ENCODE measurements around the gene RACGAP1.

RACGAP1 gene

DNA sequence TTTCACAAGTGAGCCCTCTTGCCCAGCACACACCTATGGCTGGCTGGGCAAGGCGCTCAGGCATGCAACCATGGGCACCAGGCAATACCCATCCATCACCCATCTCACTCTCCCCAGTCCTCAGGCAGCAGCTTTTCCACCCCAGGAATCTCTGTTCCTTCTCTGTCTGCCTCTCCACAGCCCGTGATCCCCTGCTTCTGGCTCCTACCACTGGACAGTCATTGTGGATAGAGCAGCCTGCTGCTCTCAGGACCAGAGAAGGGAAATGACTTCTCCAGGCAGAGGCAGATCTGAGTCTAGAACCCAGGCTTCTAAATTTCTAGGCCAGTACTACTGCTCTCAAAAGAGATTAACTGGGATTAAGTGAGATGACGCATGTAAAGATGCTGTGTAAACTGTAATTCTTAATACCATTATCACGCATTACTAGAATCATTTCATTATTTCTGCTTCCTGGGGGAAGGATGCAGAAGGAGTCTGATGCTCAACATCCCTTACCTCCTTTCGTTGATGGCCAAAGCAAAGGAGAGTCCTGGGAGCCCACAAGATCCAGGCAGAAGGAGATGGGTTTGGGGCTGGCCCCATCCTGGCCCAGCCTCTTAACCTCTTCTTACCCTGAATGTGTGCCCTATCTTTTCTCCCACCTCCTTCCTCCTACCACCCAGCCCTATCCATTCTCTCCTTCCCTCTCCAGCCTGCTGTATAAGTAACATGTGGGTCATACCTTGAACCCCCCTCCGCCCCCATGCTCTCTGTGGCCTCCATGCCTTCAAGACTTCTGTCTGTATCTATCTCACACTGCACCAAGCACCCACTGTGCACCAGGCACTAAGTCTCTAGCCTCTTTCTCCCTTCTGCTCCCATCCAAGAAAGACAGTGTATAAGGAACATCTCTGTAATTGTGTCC is 68.4 kb downstream of the RACGAP1 start:
- Mint-ChIP-seq H3K27ac (no peak overlapping the region), H3K4me1 (ENCODE audit: low read depth) (peaks cover 6% of the 10 kb centered on the region), H3K9me3 (no peaks in the 10 kb centered on the region), H3K27me3 (ENCODE audit: low read depth) (peaks cover 76% of the 10 kb centered on the region), H3K36me3 (ENCODE audit: low read depth) (no peaks in the 10 kb centered on the region), H3K4me3 (no peak overlapping the region)

DNA sequence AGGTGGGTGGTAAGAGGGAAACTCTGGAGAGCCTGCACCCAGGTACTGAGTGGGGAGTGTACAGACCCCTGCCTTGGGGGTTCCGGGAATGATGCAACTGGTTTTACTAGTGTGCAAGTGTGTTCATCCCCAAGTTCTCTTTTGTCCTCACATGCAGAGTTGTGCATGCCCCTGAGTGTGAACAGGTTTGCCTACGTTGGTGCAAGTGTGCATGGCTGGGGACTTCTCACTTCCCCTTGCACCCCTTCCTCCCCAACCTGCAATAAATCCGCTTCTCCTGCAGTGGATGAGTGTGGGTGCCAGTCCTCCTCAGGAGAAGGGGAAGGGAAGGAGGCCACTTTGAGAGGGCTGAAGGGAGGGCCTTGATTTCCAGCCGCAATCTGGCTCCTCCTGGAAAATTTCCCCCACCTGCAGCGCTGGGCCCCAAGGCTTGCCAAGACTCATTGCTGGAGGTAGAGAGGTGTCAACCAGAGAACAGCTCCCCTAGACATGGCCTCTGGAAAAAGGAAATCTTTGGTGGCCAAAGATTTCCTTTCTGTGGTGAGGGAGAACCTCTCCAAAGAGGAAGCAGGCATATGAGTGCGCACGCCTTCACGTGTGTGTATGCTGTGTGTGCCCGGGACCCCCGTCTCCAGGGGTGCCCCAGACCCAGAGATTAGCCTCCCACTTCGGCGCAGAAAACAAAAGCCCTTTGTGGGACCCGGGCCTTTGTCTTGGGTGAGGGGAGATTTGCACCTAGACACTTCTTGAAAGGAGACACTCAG is 69.2 kb downstream of the RACGAP1 start:
- Mint-ChIP-seq H3K27ac (no peak overlapping the region), H3K9me3 (no peaks in the 10 kb centered on the region), H3K36me3 (ENCODE audit: low read depth) (no peaks in the 10 kb centered on the region), H3K4me3 (no peak overlapping the region), H3K4me1 (ENCODE audit: low read depth) (peaks cover 6% of the 10 kb centered on the region), H3K27me3 (ENCODE audit: low read depth) (peaks cover 76% of the 10 kb centered on the region)

DNA sequence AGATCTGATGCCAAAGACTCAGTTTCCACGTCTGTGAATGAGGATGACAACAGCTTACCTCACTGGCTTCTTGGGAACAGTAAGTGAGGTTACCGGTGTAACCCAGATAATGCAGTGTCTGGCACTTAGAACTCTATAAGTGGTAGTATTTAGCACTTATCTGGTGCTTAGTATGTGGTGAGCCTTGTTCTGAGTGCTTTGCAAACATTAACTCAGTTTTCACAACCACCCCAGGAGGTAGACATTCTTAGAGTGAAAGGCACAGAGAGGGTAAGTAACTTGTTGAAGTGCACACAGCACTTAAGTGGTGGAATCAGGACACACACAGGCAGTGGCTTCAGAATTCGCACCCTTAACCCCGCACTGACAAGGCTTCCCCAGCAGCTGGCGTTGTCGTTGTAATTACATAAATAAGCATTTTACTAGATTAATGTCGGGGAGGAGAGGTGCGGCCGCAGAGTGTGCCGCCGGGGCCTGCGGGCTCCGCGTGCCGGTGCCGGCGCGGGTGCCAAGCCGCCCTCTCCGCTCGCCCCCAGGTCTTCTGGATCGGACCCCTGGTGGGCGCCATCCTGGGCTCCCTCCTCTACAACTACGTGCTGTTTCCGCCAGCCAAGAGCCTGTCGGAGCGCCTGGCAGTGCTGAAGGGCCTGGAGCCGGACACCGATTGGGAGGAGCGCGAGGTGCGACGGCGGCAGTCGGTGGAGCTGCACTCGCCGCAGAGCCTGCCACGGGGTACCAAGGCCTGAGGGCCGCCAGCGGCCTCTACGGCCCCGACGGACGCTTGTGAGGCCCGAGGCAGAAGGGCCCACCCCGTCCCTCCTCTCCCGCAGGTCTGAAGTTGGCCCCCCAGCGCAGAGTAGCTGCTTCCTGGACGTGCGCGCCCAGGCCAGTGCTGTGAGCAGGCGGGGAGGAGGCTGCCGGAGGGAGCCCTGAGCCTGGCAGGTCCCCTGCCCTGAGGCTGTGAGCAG is 70.1 kb downstream of the RACGAP1 start:
- Mint-ChIP-seq H3K9me3 (no peaks in the 10 kb centered on the region), H3K4me3 (no peak overlapping the region), H3K4me1 (ENCODE audit: low read depth) (peaks cover 1% of the 10 kb centered on the region), H3K27ac (no peak overlapping the region), H3K36me3 (ENCODE audit: low read depth) (no peaks in the 10 kb centered on the region), H3K27me3 (ENCODE audit: low read depth) (peaks cover 69% of the 10 kb centered on the region)

DNA sequence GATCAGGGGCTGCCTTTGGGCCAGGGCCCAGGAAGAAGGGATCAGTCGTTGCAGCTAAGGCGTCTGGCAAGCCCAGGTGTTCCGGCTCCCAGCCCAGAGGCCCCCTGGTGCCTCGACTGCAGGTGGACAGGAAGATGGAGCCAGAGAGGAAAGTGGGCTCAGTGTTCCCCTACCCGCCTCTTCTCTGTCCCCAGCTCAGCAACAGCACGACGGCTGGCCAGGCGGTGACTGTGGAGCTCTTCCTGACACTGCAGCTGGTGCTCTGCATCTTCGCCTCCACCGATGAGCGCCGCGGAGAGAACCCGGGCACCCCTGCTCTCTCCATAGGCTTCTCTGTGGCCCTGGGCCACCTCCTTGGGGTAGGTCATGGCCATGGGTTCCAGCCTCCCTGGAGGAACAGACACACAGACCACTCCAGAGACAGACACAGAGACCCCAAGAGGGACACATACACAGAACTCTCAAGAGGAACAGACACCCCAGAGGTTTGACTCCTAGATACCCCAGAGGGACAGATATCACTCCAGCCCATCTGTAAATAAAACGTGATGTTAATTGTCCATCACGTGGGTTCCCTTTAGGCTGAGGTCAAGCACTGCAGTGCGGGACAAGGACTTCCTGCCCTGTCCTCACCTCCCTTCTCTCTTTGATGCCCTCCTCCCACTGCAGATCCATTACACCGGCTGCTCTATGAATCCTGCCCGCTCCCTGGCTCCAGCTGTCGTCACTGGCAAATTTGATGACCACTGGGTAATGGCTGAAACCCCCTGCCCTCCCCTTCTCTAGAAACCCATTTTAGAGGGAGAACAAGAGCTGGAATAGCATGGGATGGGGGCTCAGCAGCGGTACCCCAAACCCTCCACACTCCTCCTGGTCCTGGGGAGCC is 71.1 kb downstream of the RACGAP1 start:
- Mint-ChIP-seq H3K27me3 (ENCODE audit: low read depth) (peaks cover 59% of the 10 kb centered on the region), H3K4me3 (no peak overlapping the region), H3K27ac (no peak overlapping the region), H3K36me3 (ENCODE audit: low read depth) (no peaks in the 10 kb centered on the region), H3K4me1 (ENCODE audit: low read depth) (peaks cover 1% of the 10 kb centered on the region), H3K9me3 (no peaks in the 10 kb centered on the region)

DNA sequence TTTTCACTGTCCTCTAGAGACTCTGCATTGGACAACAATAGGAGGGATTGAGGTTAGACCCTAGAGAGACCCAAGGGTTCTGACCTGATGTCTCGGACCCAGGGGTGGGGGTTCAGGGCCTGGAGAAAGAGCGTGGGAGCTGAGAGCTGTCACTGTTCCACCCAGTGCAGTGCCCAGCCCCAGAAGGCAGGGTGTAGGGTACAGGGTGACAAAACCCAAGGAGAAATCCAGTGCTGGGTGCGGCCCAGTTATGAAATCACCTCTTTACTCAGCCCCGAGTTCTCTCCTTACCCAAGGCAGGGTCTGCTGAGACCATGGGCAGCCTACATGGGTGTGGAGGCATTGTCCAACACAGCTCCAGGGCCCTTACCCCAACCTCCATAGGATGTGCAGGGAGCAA is 72.1 kb downstream of the RACGAP1 start:
- Mint-ChIP-seq H3K27me3 (ENCODE audit: low read depth) (peaks cover 52% of the 10 kb centered on the region), H3K4me3 (no peak overlapping the region), H3K9me3 (no peaks in the 10 kb centered on the region), H3K27ac (no peak overlapping the region), H3K36me3 (ENCODE audit: low read depth) (no peaks in the 10 kb centered on the region), H3K4me1 (ENCODE audit: low read depth) (peaks cover 1% of the 10 kb centered on the region)

DNA sequence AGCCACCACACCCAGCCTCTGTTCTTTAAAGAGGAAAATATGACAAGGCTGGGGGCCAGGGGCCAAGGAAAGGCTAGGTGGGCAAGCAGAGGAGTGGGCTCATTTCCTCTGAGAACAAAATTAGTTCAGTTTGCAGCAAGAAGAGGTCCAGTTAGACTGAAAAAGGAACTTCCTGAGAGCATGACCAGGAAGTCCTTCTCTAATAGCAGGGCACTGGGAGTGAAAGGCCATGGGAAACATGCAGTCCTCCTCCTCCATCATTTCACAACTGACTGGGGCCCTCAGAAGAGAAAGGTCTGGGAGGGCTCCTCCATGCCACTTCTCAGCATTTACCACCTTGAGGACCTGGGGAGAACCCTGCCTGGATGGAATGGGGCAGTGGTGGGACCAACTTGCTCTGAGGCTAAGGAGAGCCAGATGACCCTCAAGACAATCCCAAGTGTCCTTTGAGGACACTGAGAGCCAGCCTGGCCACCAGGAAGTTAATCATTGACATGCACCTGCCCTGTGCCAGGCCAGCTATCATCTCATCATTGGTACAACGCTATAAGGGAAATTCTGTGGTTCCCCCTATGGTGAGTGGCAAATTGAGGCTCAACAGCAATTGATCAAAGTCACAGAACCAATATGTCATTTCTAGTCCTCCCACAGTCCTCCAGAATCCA is 72.8 kb downstream of the RACGAP1 start:
- H3K9me3 Mint-ChIP-seq = no peaks in the 10 kb centered on the region
- peaks cover 46% of the 10 kb centered on the region for H3K27me3 Mint-ChIP-seq (ENCODE audit: low read depth)
- peaks cover 1% of the 10 kb centered on the region for H3K4me1 Mint-ChIP-seq (ENCODE audit: low read depth)
- no peak overlapping the region for H3K27ac Mint-ChIP-seq
- no peak overlapping the region for H3K4me3 Mint-ChIP-seq
- no peaks in the 10 kb centered on the region for H3K36me3 Mint-ChIP-seq (ENCODE audit: low read depth)

DNA sequence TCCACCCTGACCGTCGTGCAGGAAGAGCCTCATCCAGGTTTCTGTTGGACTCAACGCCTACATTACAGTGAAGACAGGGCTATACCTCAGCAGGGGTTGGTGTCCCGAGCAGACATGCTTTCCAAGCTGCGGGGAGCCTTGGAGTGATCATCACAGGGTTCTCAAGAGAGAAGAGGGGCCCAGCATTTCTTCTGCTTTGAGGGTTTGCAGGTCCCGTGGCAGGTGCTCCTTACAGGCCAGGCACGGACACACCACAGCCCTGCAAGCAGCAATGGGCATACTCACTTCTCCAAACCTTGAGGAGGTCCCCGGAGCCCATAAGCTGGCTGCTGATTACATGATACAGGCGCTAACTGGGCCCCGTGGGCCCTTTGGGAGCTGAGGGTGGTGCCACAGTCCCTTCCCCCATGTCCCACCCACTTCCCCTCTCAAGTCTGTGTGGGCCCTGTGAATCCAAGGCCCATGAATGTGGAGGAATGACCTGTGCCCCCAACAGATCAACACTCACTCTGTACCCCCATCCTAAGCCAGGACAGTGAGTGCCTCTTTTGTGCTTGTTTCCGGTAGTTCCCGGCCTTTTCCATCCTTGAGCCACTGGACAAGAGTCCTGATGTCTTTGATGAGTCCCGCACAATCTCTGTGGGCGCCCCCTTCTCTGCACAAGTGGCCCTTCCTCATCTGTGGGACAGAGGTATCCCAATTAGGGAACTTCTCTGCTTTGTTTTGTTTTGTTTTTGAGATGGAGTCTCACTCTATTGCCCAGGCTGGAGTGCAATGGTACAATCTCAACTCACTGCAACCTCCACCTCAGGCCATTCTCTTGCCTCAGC is 73.7 kb downstream of the RACGAP1 start:
- Mint-ChIP-seq H3K4me1 (ENCODE audit: low read depth) (peaks cover 1% of the 10 kb centered on the region), H3K36me3 (ENCODE audit: low read depth) (no peaks in the 10 kb centered on the region), H3K9me3 (no peaks in the 10 kb centered on the region), H3K27me3 (ENCODE audit: low read depth) (peaks cover 37% of the 10 kb centered on the region), H3K4me3 (no peak overlapping the region), H3K27ac (no peak overlapping the region)

DNA sequence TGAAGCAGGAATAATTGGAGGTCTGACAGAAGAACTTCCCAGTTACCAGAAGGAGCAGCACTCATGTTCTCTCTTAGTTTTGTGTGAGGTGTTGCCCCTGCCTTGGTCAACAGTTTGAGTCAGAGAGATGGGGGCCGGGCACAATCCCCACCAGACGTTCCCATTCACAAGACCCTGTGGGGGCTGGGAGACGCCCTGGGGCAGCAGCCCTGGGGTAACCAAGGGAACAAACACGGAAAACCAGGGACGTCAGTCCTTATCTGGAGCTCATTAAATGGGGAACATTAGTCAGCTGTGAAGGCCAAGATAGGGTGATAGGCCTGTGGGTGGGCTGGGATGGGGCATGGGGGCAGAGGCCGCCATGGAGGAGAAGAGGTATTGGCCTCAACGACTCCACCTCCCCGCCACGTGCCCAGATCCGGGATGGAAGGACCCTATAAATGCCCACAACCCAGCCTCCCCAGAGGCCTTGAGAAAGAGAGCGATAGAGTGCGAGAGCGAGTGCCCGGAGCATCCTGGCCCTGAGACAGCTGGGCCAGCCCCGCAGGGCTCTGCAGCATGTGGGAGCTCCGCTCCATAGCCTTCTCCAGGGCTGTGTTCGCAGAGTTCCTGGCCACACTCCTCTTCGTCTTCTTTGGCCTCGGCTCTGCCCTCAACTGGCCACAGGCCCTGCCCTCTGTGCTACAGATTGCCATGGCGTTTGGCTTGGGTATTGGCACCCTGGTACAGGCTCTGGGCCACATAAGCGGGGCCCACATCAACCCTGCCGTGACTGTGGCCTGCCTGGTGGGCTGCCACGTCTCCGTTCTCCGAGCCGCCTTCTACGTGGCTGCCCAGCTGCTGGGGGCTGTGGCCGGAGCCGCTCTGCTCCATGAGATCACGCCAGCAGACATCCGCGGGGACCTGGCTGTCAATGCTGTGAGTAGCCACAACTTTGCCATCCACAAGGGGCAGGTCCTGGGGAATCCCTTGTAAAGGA is 74.7 kb downstream of the RACGAP1 start, which contains the start of gene AQP2:
TSS of gene AQP2 (plus strand) at position 465 of the 979 bp plus-strand sequence. CDS start at position 559, 94 bp downstream.
- Mint-ChIP-seq H3K36me3 (ENCODE audit: low read depth) (no peaks in the 10 kb centered on the region), H3K4me3 (no peak within 1 kb of the TSS), H3K27me3 (ENCODE audit: low read depth) (peaks cover 29% of the 10 kb centered on the region)

DNA sequence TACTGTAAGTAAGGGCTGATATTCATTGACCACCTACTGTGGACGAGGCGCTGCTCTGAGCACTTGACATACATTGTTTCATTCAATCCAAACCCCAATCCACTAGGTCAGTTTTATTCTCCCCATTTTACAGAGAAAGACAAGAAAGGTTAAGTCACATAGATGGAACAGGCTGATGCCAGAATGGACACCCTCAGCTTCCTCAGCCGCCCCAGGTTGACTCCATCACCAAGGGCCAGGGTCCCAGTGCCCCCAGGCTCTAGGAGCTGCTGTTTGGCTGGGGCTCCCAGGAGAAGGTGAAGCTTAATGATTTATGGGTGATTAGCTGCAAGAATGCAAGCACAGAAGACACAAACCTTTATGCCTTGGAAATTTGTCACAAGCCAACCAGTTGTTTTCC is 75.4 kb downstream of the RACGAP1 start:
- Mint-ChIP-seq H3K27ac (no peak overlapping the region), H3K4me3 (no peak overlapping the region), H3K4me1 (ENCODE audit: low read depth) (peaks cover 14% of the 10 kb centered on the region), H3K27me3 (ENCODE audit: low read depth) (peaks cover 26% of the 10 kb centered on the region), H3K36me3 (ENCODE audit: low read depth) (no peaks in the 10 kb centered on the region), H3K9me3 (no peaks in the 10 kb centered on the region)

More for the DNA sequence above, 74.7 kb downstream of the RACGAP1 start, which contains the start of gene AQP2:
- H3K9me3 Mint-ChIP-seq = no peaks in the 10 kb centered on the region
- no peak within 1 kb of the TSS for H3K27ac Mint-ChIP-seq
- H3K4me1 Mint-ChIP-seq (ENCODE audit: low read depth) = peaks cover 11% of the 10 kb centered on the region

DNA sequence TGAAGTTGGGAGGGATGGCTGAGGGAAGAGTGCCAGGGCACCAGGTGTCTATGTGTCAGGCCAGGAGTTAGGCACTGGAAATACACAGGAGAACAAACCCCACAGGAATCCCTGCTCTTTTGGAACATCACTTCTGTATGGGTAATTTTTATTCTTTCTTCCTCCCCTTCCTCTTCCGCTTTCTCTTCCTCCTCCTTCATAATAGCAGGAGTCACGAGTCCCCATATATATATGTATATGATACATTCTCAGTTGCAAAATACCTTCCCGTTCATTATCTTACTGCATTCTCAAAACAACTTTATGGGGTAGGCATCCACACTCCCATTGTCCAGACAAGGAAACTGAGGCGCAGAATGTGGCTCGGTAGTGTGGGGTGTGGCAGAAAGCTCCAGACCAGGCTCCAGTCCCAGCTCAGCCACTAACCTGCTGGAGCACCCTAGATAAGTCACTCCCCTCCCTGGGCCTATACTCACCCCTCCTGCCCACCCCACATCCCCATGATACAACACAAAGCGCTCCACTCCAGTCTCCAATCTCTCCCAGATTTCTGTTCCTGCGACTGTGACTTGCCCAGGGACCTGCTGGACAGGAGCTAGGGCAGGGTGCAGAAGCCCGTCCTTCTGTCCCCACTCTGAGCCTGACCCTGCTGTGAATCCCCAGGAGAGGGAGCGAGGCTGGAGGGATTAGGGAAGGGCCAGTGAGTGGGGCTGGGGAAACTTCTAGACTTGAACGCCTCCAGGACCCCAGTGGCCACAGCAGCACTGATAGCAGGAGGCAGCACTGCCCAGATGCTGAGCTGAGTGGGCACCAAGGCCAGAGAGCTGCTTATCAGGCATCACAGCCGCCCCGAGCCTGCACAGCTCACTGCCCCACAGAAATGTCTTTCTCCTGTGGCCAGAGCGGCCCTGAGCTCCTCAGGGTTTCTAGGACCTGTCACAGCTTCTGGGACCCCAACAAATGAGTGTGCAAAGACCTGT is 76.1 kb downstream of the RACGAP1 start:
- no peaks in the 10 kb centered on the region for H3K9me3 Mint-ChIP-seq
- no peak overlapping the region for H3K27ac Mint-ChIP-seq
- H3K36me3 Mint-ChIP-seq (ENCODE audit: low read depth) = no peaks in the 10 kb centered on the region
- peaks cover 19% of the 10 kb centered on the region for H3K27me3 Mint-ChIP-seq (ENCODE audit: low read depth)
- H3K4me3 Mint-ChIP-seq = no peak overlapping the region
- H3K4me1 Mint-ChIP-seq (ENCODE audit: low read depth) = peaks cover 13% of the 10 kb centered on the region

Data from T-helper 1 cell treated with Interleukin-12 subunit alpha and Interleukin-12 subunit beta and Interleukin-4 antibody, amounts not matched to agents 30 μg/mL and 1 μg/mL, for 36 hours (primary cell).